ENCODE measurements around the gene FOXC2.

The FOXC2 gene

DNA sequence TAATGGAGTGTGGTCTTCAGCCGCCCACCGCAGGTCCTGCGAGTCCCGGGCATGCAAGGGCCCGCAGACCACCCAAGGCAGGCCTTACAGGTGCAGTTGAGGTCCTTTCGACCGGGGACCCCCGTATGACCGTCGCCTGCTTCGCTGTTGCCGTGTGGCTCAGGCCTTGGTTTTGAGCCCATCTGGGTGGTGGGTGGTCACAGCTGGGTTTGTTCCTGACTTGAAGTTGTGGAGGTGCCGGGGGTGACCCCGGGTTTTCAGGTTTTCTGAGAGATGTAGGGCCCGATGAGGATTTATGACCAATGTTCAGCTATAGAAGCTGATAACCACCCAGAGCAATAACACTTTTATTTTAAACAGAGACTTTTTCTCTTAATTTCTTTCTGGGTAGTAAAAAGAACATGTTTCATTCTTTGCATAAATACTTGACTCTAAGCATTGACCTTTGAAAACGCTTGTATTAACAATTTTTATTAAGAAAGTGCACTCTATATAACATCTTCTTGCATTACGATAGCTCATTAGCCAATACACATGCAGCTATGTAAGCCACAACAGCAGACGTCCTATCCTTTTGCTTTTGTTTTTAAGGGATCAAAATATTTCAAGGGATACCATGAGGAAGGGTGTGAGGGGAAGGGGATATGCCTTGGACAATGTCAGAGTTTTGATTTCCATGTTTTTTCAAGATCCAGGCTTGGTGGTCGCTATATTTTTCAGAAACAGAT is 13.6 kb downstream of the FOXC2 start:
- no peak overlapping the region for H3K4me3 ChIP-seq (ENCODE audit: low read depth, low read length)

DNA sequence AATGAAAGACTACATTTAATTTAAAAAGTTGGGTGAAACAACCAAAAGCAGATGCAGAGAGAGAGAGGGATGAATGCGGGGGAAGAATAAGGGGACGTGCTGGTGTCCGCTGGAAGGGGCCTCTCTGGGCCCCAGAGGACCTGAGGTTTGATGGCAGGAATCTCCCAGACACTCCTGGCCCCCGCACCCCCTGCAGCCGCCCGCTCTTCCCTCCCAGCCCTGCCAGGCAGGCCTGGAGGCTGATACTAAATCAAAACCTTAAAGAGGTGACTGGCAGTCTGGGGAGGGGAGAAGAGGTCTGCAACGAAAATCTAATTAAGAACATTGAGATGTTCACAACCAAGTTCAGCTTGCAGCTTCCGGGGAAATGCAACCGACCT is 14.2 kb downstream of the FOXC2 start:
- TF ChIP-seq CTCF (IDR thresholded peaks at IDR 0.05; ENCODE audit: borderline replicate concordance, insufficient read depth, low read depth, low read length) = no peak
- H3K4me3 ChIP-seq (ENCODE audit: low read depth, low read length) = no peak overlapping the region

More for the DNA sequence above, 13.6 kb downstream of the FOXC2 start:
- no peak for TF ChIP-seq CTCF (IDR thresholded peaks at IDR 0.05; ENCODE audit: borderline replicate concordance, insufficient read depth, low read depth, low read length)

DNA sequence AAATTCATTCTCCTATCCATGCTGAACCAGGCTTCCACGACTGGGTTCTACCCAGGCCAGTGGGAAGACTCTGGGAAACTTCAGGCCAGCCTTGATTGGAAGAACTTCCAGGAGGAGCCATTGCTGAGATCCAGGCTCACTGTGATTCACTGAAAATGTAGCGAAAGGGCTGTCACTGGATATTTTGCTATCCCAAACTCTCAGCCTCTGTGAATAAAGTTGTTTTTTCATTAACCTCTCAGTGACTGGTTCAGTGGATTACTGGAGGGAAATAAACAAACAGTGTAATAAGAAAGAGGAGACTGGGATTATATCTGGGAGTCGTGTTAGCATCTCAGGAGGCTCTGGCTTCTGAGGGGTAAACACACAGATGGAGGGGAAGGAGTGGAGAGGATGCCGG is 14.8 kb downstream of the FOXC2 start:
- no peak for TF ChIP-seq CTCF (IDR thresholded peaks at IDR 0.05; ENCODE audit: borderline replicate concordance, insufficient read depth, low read depth, low read length)
- no peak overlapping the region for H3K4me3 ChIP-seq (ENCODE audit: low read depth, low read length)

DNA sequence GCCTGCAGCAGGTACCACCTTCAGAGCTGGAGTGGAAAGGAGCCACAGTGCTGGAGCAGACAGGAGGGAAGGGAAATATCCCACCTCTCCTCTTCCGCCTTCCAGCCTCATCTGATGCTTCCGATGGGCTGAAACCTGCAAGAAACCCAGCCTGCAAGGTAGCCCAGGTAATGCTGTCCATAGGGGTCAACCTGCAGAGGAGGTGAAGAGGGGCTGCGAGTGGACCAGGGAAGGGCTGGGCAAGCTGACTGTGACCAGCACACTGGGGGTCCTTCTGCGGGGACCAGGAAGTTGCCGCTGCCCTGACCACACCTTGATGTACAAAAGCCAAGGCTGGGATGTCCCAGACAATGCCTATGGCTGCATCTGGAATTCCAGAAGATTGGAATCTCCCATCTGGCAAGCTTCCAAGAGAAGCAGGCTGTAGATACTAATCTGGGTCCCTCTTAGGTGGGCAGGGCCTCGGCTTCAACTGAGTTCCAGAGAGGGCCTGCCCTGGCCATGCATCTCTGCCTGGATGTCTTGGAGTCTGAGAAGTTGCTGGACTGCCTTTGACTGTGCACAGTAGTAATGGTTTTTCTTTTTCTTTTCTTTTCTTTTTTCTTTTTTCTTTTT is 17.5 kb downstream of the FOXC2 start:
- H3K4me3 ChIP-seq (ENCODE audit: low read depth, low read length) = no peak overlapping the region
- no peak for TF ChIP-seq CTCF (IDR thresholded peaks at IDR 0.05; ENCODE audit: borderline replicate concordance, insufficient read depth, low read depth, low read length)

DNA sequence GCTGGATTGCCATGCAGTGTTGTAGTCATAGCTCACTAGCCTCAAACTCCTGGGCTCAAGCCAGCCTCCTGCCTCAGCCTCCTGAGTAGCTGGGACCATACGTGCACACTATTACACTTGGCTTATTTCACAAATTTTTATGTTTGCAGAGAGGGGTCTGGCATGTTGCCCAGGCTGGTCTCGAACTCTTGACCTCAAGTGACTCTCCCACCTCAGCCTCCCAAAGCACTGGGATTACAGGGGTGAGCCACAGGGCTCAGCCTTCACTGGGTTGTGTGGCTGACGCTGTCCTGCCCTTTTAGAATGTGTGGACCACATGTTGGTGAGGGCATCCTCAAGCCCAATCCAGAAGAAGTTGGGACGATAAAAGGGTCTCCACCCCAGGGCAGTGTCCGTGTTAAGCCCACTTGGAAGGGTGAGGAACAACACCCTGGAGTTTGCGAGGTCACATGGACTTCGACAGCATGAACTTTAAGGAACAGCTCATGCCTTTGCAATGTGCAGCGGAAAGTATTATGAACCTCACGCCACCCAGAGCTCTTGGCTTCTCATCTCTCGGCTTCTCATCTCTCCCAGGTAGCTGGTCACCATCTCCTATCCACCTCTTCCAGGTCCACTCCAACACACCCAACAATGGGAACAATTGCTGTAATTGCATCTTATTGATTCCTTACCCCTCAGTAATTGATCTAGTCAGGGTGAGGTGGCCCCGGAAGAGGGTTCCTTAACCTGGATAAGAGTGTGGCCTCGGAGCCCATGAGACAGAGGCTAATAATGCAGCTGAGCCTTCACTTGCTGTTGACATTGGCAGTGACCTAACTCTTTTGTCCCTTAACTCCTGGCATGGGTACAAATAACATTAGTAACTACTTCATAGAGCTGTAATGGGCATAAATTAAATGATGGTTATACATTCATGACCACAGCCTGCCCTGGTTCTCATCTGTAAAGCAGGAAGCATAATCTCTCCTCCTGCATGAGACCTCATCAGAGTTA is 18.4 kb downstream of the FOXC2 start:
- no peak for TF ChIP-seq CTCF (IDR thresholded peaks at IDR 0.05; ENCODE audit: borderline replicate concordance, insufficient read depth, low read depth, low read length)
- no peak overlapping the region for H3K4me3 ChIP-seq (ENCODE audit: low read depth, low read length)

- TF ChIP-seq CTCF (IDR thresholded peaks at IDR 0.05; ENCODE audit: borderline replicate concordance, insufficient read depth, low read depth, low read length) = no peak
- H3K4me3 ChIP-seq (ENCODE audit: low read depth, low read length) = no peak overlapping the region
Observed at GRCh38 chr16:86585821-86586611, 19.4 kb downstream of the FOXC2 start.
